Osteocyte (in vitro differentiated cells): ENCODE data around the gene MED4. TPM values are rescaled to one million over a fixed set of nuclear protein-coding genes. Genes with fewer than 3 reads are reported as not detected.

ENCODE experiments used
- DNase-seq: peaks from one replicate; pipeline ENCODE4 v3.0.0; 2021; ENCODE audit warnings: mixed read lengths; ENCODE audit not compliant: unreplicated experiment; ENCODE audit errors: extremely low spot score
- H3K27ac Mint-ChIP-seq: one replicate; pipeline ENCODE4 v1.8.0; 2021; ENCODE audit warnings: mild to moderate bottlenecking, mixed read lengths; ENCODE audit not compliant: unreplicated experiment
- H3K27me3 Mint-ChIP-seq: one replicate; pipeline ENCODE4 v1.8.0; 2021; ENCODE audit warnings: mixed read lengths; ENCODE audit not compliant: unreplicated experiment
- H3K36me3 Mint-ChIP-seq: one replicate; pipeline ENCODE4 v1.8.0; 2021; ENCODE audit warnings: mixed read lengths; ENCODE audit not compliant: unreplicated experiment
- H3K4me1 Mint-ChIP-seq: one replicate; pipeline ENCODE4 v1.8.0; 2021; ENCODE audit warnings: mixed read lengths; ENCODE audit not compliant: unreplicated experiment
- H3K4me3 Mint-ChIP-seq: one replicate; pipeline ENCODE4 v1.8.0; 2021; ENCODE audit warnings: mild to moderate bottlenecking, moderate library complexity, mixed read lengths; ENCODE audit not compliant: unreplicated experiment
- H3K9me3 Mint-ChIP-seq: one replicate; pipeline ENCODE4 v1.8.0; 2021; ENCODE audit warnings: mixed read lengths; ENCODE audit not compliant: unreplicated experiment
- total RNA-seq: library from RNA; stranded (reverse); gene quantifications from 2 replicates; pipeline ENCODE4 v1.2.1, GENCODE V29; 2021
- TF ChIP-seq, protein P1 (sequence below): fragments of 200-600 bp; sonication (generic); IDR thresholded peaks from 2 replicates; pipeline ENCODE4 v1.5.0; 2021; ENCODE audit warnings: antibody characterized with exemption, mild to moderate bottlenecking, moderate library complexity

The MED4 gene
- total RNA-seq, 1 donor from 2014 or later, result 44.2 TPM

GRCh38 chr13:48078251-48078656, 16.6 kb downstream of the MED4 start:
- Mint-ChIP-seq H3K36me3 (peaks cover 61% of the 10 kb centered on the region), H3K9me3 (no peaks in the 10 kb centered on the region), H3K4me1 (no peaks in the 10 kb centered on the region), H3K4me3 (no peak overlapping the region), H3K27me3 (no peaks in the 10 kb centered on the region), H3K27ac (no peak overlapping the region)
- no peak for DNase-seq
- TF ChIP-seq, protein P1, sequence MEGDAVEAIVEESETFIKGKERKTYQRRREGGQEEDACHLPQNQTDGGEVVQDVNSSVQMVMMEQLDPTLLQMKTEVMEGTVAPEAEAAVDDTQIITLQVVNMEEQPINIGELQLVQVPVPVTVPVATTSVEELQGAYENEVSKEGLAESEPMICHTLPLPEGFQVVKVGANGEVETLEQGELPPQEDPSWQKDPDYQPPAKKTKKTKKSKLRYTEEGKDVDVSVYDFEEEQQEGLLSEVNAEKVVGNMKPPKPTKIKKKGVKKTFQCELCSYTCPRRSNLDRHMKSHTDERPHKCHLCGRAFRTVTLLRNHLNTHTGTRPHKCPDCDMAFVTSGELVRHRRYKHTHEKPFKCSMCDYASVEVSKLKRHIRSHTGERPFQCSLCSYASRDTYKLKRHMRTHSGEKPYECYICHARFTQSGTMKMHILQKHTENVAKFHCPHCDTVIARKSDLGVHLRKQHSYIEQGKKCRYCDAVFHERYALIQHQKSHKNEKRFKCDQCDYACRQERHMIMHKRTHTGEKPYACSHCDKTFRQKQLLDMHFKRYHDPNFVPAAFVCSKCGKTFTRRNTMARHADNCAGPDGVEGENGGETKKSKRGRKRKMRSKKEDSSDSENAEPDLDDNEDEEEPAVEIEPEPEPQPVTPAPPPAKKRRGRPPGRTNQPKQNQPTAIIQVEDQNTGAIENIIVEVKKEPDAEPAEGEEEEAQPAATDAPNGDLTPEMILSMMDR, result peak; percentile 24

- Mint-ChIP-seq H3K27ac (no peak overlapping the region), H3K4me1 (no peaks in the 10 kb centered on the region), H3K27me3 (no peaks in the 10 kb centered on the region), H3K9me3 (peaks cover 13% of the 10 kb centered on the region), H3K36me3 (peaks cover 82% of the 10 kb centered on the region), H3K4me3 (no peak overlapping the region)
- DNase-seq, result no peak
- TF ChIP-seq, protein P1, result no peak
These were observed 20.9 kb downstream of the MED4 start for GRCh38 chr13:48074006-48074405.

DNA sequence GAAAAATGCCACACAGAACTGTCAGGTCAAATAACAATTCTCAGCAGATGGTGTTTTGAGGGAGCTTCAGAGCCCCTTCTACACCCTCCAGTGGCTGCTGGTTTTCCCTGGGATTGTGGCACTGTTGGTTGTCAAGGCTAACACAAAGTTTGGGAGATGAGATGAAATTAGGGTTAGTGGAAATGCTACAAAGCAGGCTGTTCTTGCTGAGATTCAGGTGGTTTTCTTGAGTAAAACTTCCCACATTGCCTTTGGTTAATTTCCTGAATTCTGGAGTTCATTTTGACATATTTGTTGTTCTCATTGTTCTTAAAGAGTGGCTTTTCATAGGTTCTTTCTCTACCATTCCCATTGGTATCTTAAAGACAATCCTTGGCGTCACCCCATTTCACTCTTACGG, 22.1 kb downstream of the MED4 start:
- no peaks in the 10 kb centered on the region for H3K27me3 Mint-ChIP-seq
- H3K27ac Mint-ChIP-seq, result no peak overlapping the region
- H3K4me1 Mint-ChIP-seq, result no peaks in the 10 kb centered on the region
- TF ChIP-seq, protein P1, result no peak
- H3K36me3 Mint-ChIP-seq, result peaks cover 89% of the 10 kb centered on the region
- no peak for DNase-seq
- peaks cover 18% of the 10 kb centered on the region for H3K9me3 Mint-ChIP-seq
- no peak overlapping the region for H3K4me3 Mint-ChIP-seq

- Mint-ChIP-seq H3K36me3 (peaks cover 93% of the 10 kb centered on the region), H3K4me3 (no peak overlapping the region), H3K27me3 (no peaks in the 10 kb centered on the region), H3K4me1 (no peaks in the 10 kb centered on the region), H3K27ac (no peak overlapping the region), H3K9me3 (peaks cover 18% of the 10 kb centered on the region)
- no peak for DNase-seq
- TF ChIP-seq, protein P1, result no peak
These were observed 22.6 kb downstream of the MED4 start for GRCh38 chr13:48072304-48072703.

DNA sequence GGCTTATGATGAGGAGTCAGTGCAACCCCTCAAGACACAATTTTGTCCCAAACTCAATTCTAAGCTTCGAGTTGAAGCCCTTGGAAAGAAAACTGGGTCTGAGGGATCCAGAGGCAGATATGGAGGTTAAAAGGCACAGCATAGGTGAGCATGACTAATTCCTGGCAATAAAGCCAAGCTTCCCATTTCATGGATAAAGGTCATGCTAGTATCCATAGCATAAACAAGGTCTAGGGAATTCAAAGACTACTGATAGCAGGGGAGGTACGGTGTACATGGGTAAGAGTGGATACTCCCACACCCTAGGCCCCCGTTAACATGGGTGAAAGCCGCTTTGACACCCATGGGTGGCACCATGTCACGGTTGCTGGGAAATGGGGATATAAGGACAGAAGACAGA, 24.0 kb downstream of the MED4 start:
- Mint-ChIP-seq H3K4me3 (no peak overlapping the region), H3K9me3 (peaks cover 18% of the 10 kb centered on the region), H3K27me3 (no peaks in the 10 kb centered on the region), H3K27ac (no peak overlapping the region), H3K36me3 (peaks cover 93% of the 10 kb centered on the region), H3K4me1 (no peaks in the 10 kb centered on the region)
- TF ChIP-seq, protein P1, result no peak
- DNase-seq, result no peak
